HepG2 (cell line): ENCODE results near the gene CUL2. TPM values are rescaled to one million over a fixed set of nuclear protein-coding genes. Genes with fewer than 3 reads are reported as not detected.

Source experiments
- DMAP1 ChIP-seq: IDR thresholded peaks from 2 replicates; pipeline ENCODE4 v1.6.1; 2016
- MAX ChIP-seq: IDR thresholded peaks from 2 replicates; pipeline ENCODE4 v1.6.1; 2012; ENCODE audit warnings: inconsistent platforms
- MED13 ChIP-seq: sonication (generic); formaldehyde crosslinking; IDR thresholded peaks from 2 replicates; pipeline ENCODE4 v1.5.0; 2020; ENCODE audit warnings: missing genetic modification reagents
- MEF2D ChIP-seq: sonication (generic); formaldehyde crosslinking; IDR thresholded peaks from 2 replicates; pipeline ENCODE4 v1.5.1; 2020; ENCODE audit warnings: mild to moderate bottlenecking, missing genetic modification reagents
- PHB2 ChIP-seq: fragments of 450-650 bp; IDR thresholded peaks from 2 replicates; pipeline ENCODE4 v1.6.1; 2018; ENCODE audit not compliant: partially characterized antibody
- PRDM4 ChIP-seq: sonication (generic); formaldehyde crosslinking; IDR thresholded peaks from 2 replicates; pipeline ENCODE4 v1.9.0; 2021; ENCODE audit warnings: missing genetic modification reagents, borderline replicate concordance
- SRSF1 ChIP-seq: fragments of 200-400 bp; formaldehyde crosslinking; optimal IDR thresholded peaks from 2 replicates; pipeline ENCODE3; 2017; ENCODE audit warnings: mild to moderate bottlenecking, low read depth, low read length, moderate library complexity
- STAG1 ChIP-seq: sonication (generic); formaldehyde crosslinking; IDR thresholded peaks from 2 replicates; pipeline ENCODE4 v1.4.0; 2020; ENCODE audit warnings: missing genetic modification reagents
- TBP ChIP-seq: sonication (generic); formaldehyde crosslinking; IDR thresholded peaks from 2 replicates; pipeline ENCODE4 v1.5.0; 2020; ENCODE audit warnings: missing genetic modification reagents
- TCF7 ChIP-seq: sonication (generic); IDR thresholded peaks from 2 replicates; pipeline ENCODE4 v1.6.1; 2016; ENCODE audit warnings: antibody characterized with exemption, low read depth
- ZC3H4 ChIP-seq: sonication (generic); formaldehyde crosslinking; IDR thresholded peaks from 2 replicates; pipeline ENCODE4 v1.4.0; 2020; ENCODE audit warnings: missing genetic modification reagents, borderline replicate concordance
- ZNF180 ChIP-seq: sonication (generic); formaldehyde crosslinking; IDR thresholded peaks from 2 replicates; pipeline ENCODE4 v1.4.0; 2020; ENCODE audit warnings: low read depth, missing genetic modification reagents, borderline replicate concordance
- ZNF232 ChIP-seq: sonication (generic); formaldehyde crosslinking; IDR thresholded peaks from 2 replicates; pipeline ENCODE4 v1.4.0; 2020; ENCODE audit warnings: missing genetic modification reagents, borderline replicate concordance
- ZNF24 ChIP-seq: fragments of 450-650 bp; IDR thresholded peaks from 2 replicates; pipeline ENCODE4 v1.6.1; 2017; ENCODE audit warnings: antibody characterized with exemption, mild to moderate bottlenecking
- ZNF281 ChIP-seq: sonication (generic); formaldehyde crosslinking; IDR thresholded peaks from 2 replicates; pipeline ENCODE4 v1.4.0; 2020; ENCODE audit warnings: missing genetic modification reagents, borderline replicate concordance
- ZNF512B ChIP-seq: sonication (generic); formaldehyde crosslinking; IDR thresholded peaks from 2 replicates; pipeline ENCODE4 v1.5.1; 2020; ENCODE audit warnings: missing genetic modification reagents, mild to moderate bottlenecking, borderline replicate concordance
- ZNF569 ChIP-seq: sonication (generic); formaldehyde crosslinking; IDR thresholded peaks from 2 replicates; pipeline ENCODE4 v1.5.0; 2020; ENCODE audit warnings: mild to moderate bottlenecking, missing genetic modification reagents, moderate library complexity, borderline replicate concordance
- ZNF691 ChIP-seq: sonication (generic); formaldehyde crosslinking; IDR thresholded peaks from 2 replicates; pipeline ENCODE4 v1.4.0; 2020; ENCODE audit warnings: missing genetic modification reagents, low read depth, mild to moderate bottlenecking, borderline replicate concordance
- ZNF709 ChIP-seq: sonication (generic); formaldehyde crosslinking; IDR thresholded peaks from 2 replicates; pipeline ENCODE4 v1.5.0; 2020; ENCODE audit warnings: mild to moderate bottlenecking, missing genetic modification reagents
- ZNF749 ChIP-seq: sonication (generic); formaldehyde crosslinking; IDR thresholded peaks from 2 replicates; pipeline ENCODE4 v1.8.0; 2022; ENCODE audit warnings: mild to moderate bottlenecking, missing genetic modification reagents, moderate library complexity, borderline replicate concordance
- polyA plus RNA-seq, 8 experiments: library from polyadenylated mRNA; depleted of rRNA in 3 of 8; stranded (reverse) in 7 of 8; unstranded in 1 of 8; fragments of >200 nt; fragmentation: Illumina TruSeq in 4 of 8; extraction: Trizol in 4 of 8; gene quantifications; 2 replicates each; pipeline versions ENCODE4 v1.2.1 to v1.2.3, GENCODE V29; 2011 to 2016; ENCODE audit warnings: low read depth in 4 of 8, missing spikeins in 1 of 8, mixed read lengths in 1 of 8; ENCODE audit not compliant: insufficient read depth in 1 of 8
- total RNA-seq, 5 experiments: library from RNA; depleted of rRNA; stranded (reverse); fragments of >200 nt; fragmentation: Illumina TruSeq; extraction: Trizol; gene quantifications; 2 replicates each; pipeline ENCODE4 v1.2.3, GENCODE V29; 2016; ENCODE audit warnings: low read depth in 1 of 5

CUL2 gene
- total and polyA plus RNA-seq, 2 of the 13 experiments (the other 11 are each of a cell fraction or from before 2014, with no cell fraction given): 9.6 to 33.1 TPM

GRCh38 chr10:35126530-35127288, 36.6 kb upstream of the CUL2 start, which contains the start of gene CREM (continued):
- TF ChIP-seq ZNF512B (CRISPR knock-in tag) (no peak), ZNF24 (no peak), ZC3H4 (CRISPR knock-in tag) (no peak), PHB2 (no peak), ZNF180 (CRISPR knock-in tag) (no peak), SRSF1 (no peak), MEF2D (CRISPR knock-in tag) (no peak), ZNF281 (CRISPR knock-in tag) (peak; percentile 93), MED13 (no peak; the same call in 1 of the 2 replicates), TCF7 (no peak), PRDM4 (CRISPR knock-in tag) (no peak), ZNF749 (CRISPR knock-in tag) (peak; percentile 38; the same call in 1 of the 2 replicates), TBP (no peak), ZNF709 (no peak), ZNF569 (CRISPR knock-in tag) (no peak), DMAP1 (CRISPR knock-in tag) (peak; percentile 57; the same call in 1 of the 2 replicates), ZNF232 (CRISPR knock-in tag) (no peak), ZNF691 (peak; percentile 27; the same call in 1 of the 2 replicates), STAG1 (peak; percentile 34), MAX (peak; percentile 82)
